CD4-positive, alpha-beta memory T cell (primary cell): ENCODE data around the gene DNAJA2. TPM values are rescaled to one million over a fixed set of nuclear protein-coding genes. Genes with fewer than 3 reads are reported as not detected.
"Not testable (repeated sequence)": the region's sequence is repeated elsewhere in the genome, so short reads cannot be mapped to it uniquely, and the experiment has no call there.

Experiments used
- CTCF ChIA-PET: fragments of 350-600 bp; sonication (Branson Sonifier 250); formaldehyde crosslinking; loops from one replicate; lab custom pipeline; 2021; ENCODE audit warnings: inconsistent platforms; ENCODE audit not compliant: partially characterized antibody; lab: Charles Lee
- POLR2A ChIA-PET: fragments of 350-600 bp; sonication (Branson Sonifier 250); formaldehyde crosslinking; loops from one replicate; lab custom pipeline; 2021; ENCODE audit not compliant: partially characterized antibody; lab: Charles Lee
- DNase-seq, 5 donors: peaks; one replicate each; pipeline versions ENCODE4 v3.0.0 to v3.0.0-alpha.2; 2020 to 2022; ENCODE audit warnings: mixed read lengths in 1 of 5
- H3K27ac ChIP-seq: one replicate; pipeline ENCODE4 v1.7.0; 2013; ENCODE audit warnings: low read depth, low read length
- H3K27me3 ChIP-seq: 2 replicates; pipeline ENCODE4 v1.7.0; 2013; ENCODE audit warnings: mild to moderate bottlenecking, low read length, moderate library complexity; ENCODE audit not compliant: insufficient read depth
- H3K36me3 ChIP-seq: 2 replicates; pipeline ENCODE4 v1.7.0; 2013; ENCODE audit warnings: mild to moderate bottlenecking, low read length, moderate library complexity; ENCODE audit not compliant: insufficient read depth
- H3K4me1 ChIP-seq: 2 replicates; pipeline ENCODE4 v1.7.0; 2013; ENCODE audit warnings: mild to moderate bottlenecking, low read length, moderate library complexity; ENCODE audit not compliant: insufficient read depth
- H3K4me3 ChIP-seq, 2 donors: one replicate each; pipeline ENCODE4 v1.7.0; 2013; ENCODE audit warnings: low read length in 2 of 2, mild to moderate bottlenecking in 1 of 2
- H3K9me3 ChIP-seq, 2 donors: one replicate each; pipeline ENCODE4 v1.7.0; 2013; ENCODE audit warnings: low read length in 2 of 2, control low read depth in 1 of 2; ENCODE audit not compliant: control insufficient read depth in 1 of 2
- H3K27ac Mint-ChIP-seq, 7 donors: one replicate each; pipeline ENCODE4 v1.8.0; 2020 to 2021; ENCODE audit warnings: mixed read lengths in 7 of 7, mild to moderate bottlenecking in 6 of 7, inconsistent platforms in 3 of 7, moderate library complexity in 3 of 7
- H3K27me3 Mint-ChIP-seq, 2 donors: one replicate each; pipeline ENCODE4 v1.8.0; 2020 to 2021; ENCODE audit warnings: mixed read lengths in 2 of 2
- H3K36me3 Mint-ChIP-seq, 2 donors: one replicate each; pipeline ENCODE4 v1.8.0; 2020 to 2021; ENCODE audit warnings: mixed read lengths in 2 of 2, inconsistent platforms in 1 of 2, mild to moderate bottlenecking in 1 of 2
- H3K4me1 Mint-ChIP-seq, 4 donors: one replicate each; pipeline ENCODE4 v1.8.0; 2020 to 2021; ENCODE audit warnings: mixed read lengths in 4 of 4, mild to moderate bottlenecking in 1 of 4
- H3K4me3 Mint-ChIP-seq, 8 donors: one replicate each; pipeline ENCODE4 v1.8.0; 2020 to 2021; ENCODE audit warnings: mixed read lengths in 8 of 8, mild to moderate bottlenecking in 7 of 8, moderate library complexity in 6 of 8, inconsistent platforms in 3 of 8
- H3K9me3 Mint-ChIP-seq, 8 donors: one replicate each; pipeline ENCODE4 v1.8.0; 2020 to 2021; ENCODE audit warnings: mixed read lengths in 8 of 8, mild to moderate bottlenecking in 5 of 8, inconsistent platforms in 3 of 8, moderate library complexity in 1 of 8
- intact Hi-C: fragments of 100-400 bp; cut with micrococcal nuclease; formaldehyde crosslinking; loops from one replicate; pipeline ENCODE4 v1.15.1; 2023
- polyA plus RNA-seq, 2 donors: library from polyadenylated mRNA; unstranded; fragments of 300-500 nt; fragmentation: Illumina TruSeq; gene quantifications; one replicate each; pipeline ENCODE4 v1.2.3, GENCODE V29; 2021
- total RNA-seq, 2 experiments: library from RNA; stranded (reverse); gene quantifications; one replicate each; pipeline ENCODE4 v1.2.3, GENCODE V29; 2021

DNAJA2 gene
- total and polyA plus RNA-seq, 4 experiments from 2014 or later = 73.2 to 95.6 (median 79.3) TPM

DNA sequence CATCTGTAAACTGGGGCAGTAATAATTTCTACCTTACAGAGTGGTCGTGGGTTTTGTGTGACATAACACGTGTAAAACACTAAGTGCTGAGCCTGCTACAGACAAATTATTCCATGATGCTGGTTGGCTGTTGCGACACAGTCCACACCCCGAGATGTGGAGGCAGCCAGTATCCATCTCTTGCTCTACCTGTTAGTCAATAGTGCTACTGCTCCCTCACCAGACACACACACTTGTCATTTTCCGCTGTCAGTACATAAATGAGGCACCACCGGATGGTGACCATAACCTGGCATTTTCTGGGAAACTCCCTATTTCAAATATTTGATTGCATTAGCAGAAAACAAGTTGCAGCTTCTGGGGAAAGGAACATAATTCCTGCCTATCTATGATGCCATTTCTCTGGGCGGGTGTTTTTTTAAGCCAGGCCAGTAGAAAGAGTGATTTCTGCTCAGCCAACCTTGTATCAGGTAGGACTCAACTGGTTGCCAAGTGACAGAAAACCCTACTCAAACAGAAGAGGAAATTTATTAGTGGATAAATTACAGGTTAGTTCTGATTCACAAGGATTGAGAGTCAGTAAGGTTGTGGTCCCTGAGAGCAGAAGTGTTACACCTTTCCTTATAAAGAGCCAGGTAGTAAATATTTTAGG is 24.1 kb downstream of the DNAJA2 start:
- POLR2A ChIA-PET = interaction anchor here (0.7 to 3.0 kb wide), 2 partner anchors 21 to 24 kb away, joined by 4 to 11 read pairs; partner anchors contain the start of gene DNAJA2
- no peaks in the 10 kb centered on the region for H3K36me3 Mint-ChIP-seq
- H3K9me3 ChIP-seq = no peaks in the 10 kb centered on the region
- no peak overlapping the region for H3K27ac ChIP-seq
- intact Hi-C loops = no loop called here
- H3K4me3 ChIP-seq = no peak overlapping the region
- H3K9me3 Mint-ChIP-seq = no peaks in the 10 kb centered on the region
- peak overlapping the region in 5 of 7 donors; percentile 35 to 75 (median 64) for H3K27ac Mint-ChIP-seq
- no peaks in the 10 kb centered on the region for H3K36me3 ChIP-seq
- CTCF ChIA-PET = interaction anchor here (0.8 to 1.4 kb wide), 3 partner anchors 69 to 1216 kb away, joined by 3 to 10 read pairs (median 3); no protein-coding TSS in a partner anchor
- peak overlapping the region in 1 of 8 donors; percentile 13 for H3K4me3 Mint-ChIP-seq
- H3K27me3 Mint-ChIP-seq = no peaks in the 10 kb centered on the region
- DNase-seq = peak in 3 of 5 donors; percentile 10 to 45 (median 19)
- no peaks in the 10 kb centered on the region for H3K27me3 ChIP-seq
- H3K4me1 ChIP-seq = peaks cover 9% of the 10 kb centered on the region
- H3K4me1 Mint-ChIP-seq = peaks cover 5 to 21% (median 11%) of the 10 kb centered on the region in 4 donors

DNA sequence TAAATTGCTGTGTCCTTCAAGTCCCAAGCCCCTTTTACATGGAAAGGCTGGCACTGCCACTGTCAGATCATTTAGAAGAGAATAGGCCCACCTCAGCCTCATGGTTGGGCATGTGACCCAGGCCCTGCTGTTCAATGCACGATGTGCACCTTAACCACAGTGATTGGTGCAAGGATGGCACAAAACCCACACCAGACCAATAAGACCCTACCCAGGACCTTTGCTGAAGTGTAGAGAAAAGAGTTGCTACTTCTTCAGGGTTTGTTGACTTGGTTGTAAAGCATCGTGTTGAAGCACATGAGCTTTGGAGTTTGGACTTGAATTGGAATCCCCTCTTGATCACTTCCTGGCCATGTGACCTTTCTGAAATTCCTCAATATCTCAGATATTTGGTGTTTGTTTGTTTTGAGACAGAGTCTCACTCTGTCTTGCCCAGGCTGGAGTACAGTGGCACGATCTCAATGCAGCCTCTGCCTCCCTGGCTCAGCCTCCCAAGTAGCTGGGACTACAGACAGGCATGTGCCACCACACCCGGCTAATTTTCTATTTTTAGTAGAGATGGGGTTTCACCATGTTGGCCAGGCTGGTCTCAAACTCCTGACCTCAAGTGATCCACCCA is 24.8 kb downstream of the DNAJA2 start:
- peaks cover 9% of the 10 kb centered on the region for H3K4me1 ChIP-seq
- Mint-ChIP-seq H3K9me3 (peaks cover 0 to under 1% (median 0%) of the 10 kb centered on the region in 8 donors), H3K27me3 (no peaks in the 10 kb centered on the region), H3K4me1 (peaks cover 5 to 21% (median 11%) of the 10 kb centered on the region in 4 donors), H3K36me3 (no peaks in the 10 kb centered on the region), H3K4me3 (peak overlapping the region in 2 of 8 donors; percentile 4 to 46), H3K27ac (peak overlapping the region in 5 of 7 donors; percentile 32 to 64 (median 42))
- no peak overlapping the region for H3K27ac ChIP-seq
- no peak for DNase-seq
- H3K36me3 ChIP-seq = no peaks in the 10 kb centered on the region
- H3K9me3 ChIP-seq = no peaks in the 10 kb centered on the region
- CTCF ChIA-PET = interaction anchor here (0.8 to 2.2 kb wide), 7 partner anchors 22 to 1216 kb away, joined by 3 to 10 read pairs (median 5); partner anchors contain the start of genes ABCC12 and NETO2
- H3K27me3 ChIP-seq = no peaks in the 10 kb centered on the region
- H3K4me3 ChIP-seq = no peak overlapping the region
- intact Hi-C loops = loop anchor here (1.0 kb wide), 4 partner anchors 70 to 1217 kb away; no protein-coding TSS in a partner anchor
- POLR2A ChIA-PET = interaction anchor here (0.7 to 3.0 kb wide), 3 partner anchors 14 to 25 kb away, joined by 3 to 11 read pairs (median 4); partner anchors contain the start of gene DNAJA2

DNA sequence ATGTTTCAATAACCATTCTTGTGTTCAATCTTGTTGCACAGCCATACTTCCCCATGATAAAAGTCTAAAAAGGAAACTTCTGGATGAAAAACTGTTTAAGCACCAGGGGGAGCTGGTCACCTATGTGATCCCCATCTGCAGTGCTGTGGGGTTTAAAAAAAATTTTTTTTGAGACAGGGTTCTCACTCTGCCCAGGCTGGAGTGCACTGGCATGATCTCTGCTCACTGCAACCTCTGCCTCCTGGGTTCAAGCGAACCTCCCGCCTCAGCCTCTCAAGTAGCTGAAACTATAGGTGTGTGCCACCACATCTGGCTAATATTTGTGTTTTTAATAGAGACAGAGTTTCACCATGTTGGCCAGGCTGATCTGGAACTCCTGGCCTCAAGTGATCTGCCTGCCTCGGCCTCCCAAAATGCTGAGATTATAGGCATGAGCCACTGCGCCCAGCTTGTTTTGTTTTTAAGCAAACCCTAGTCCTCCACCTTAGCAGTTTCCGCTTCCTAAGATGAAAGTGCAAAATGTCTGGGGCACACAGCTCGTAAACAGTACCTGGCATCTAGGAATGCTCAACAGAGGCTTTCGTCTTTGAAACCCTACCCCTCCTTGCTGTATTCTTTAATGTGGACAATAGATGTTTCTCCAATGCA is 25.4 kb downstream of the DNAJA2 start:
- peak in 4 of 5 donors; percentile 47 to 54 (median 50) for DNase-seq
- Histone ChIP-seq H3K27me3 (no peaks in the 10 kb centered on the region), H3K36me3 (no peaks in the 10 kb centered on the region), H3K27ac (no peak overlapping the region), H3K9me3 (no peaks in the 10 kb centered on the region), H3K4me3 (no peak overlapping the region), H3K4me1 (peaks cover 15% of the 10 kb centered on the region)
- peaks cover 0 to 1% (median 0%) of the 10 kb centered on the region in 8 donors for H3K9me3 Mint-ChIP-seq
- peak overlapping the region in 6 of 7 donors; percentile 29 to 68 (median 52) for H3K27ac Mint-ChIP-seq
- H3K36me3 Mint-ChIP-seq = no peaks in the 10 kb centered on the region
- ChIA-PET POLR2A (interaction anchor here (0.7 to 3.0 kb wide), 6 partner anchors 15 to 196 kb away, joined by 3 to 11 read pairs (median 3); partner anchors contain the start of genes DNAJA2 and NETO2), CTCF (interaction anchor here (0.8 to 2.2 kb wide), 9 partner anchors 22 to 1217 kb away, joined by 3 to 10 read pairs (median 5); partner anchors contain the start of genes ABCC12 and NETO2)
- H3K4me1 Mint-ChIP-seq = peaks cover 8 to 27% (median 15%) of the 10 kb centered on the region in 4 donors
- intact Hi-C loops = loop anchor here (1.0 kb wide), 4 partner anchors 70 to 1217 kb away; no protein-coding TSS in a partner anchor
- H3K4me3 Mint-ChIP-seq = peak overlapping the region in 2 of 8 donors; percentile 4 to 46
- no peaks in the 10 kb centered on the region for H3K27me3 Mint-ChIP-seq

DNA sequence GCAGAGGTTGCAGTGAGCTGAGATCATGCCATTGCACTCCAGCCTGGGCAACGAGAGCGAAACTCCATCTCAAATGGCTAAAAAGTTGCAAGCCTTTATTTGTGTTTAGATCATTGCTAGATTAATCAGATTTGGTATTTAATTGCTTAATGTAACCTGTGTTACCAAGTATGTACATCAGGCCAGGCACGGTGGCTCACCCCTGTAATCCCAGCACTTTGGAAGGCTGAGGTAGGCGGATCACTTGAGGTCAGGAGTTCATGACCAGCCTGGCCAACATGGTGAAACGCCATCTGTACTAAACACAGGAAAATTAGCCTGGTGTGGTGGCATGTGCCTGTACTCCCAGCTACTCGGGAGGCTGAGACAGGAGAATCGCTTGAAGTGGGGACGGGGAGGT is 28.8 kb downstream of the DNAJA2 start:
- intact Hi-C loops, H3K36me3 Mint-ChIP-seq, H3K4me3 ChIP-seq, POLR2A ChIA-PET, H3K9me3 Mint-ChIP-seq, H3K27ac Mint-ChIP-seq, H3K36me3 ChIP-seq, H3K4me3 Mint-ChIP-seq, H3K27ac ChIP-seq, DNase-seq, H3K27me3 ChIP-seq, H3K27me3 Mint-ChIP-seq, H3K9me3 ChIP-seq: not testable (repeated sequence)
- peaks cover 17% of the 10 kb centered on the region for H3K4me1 ChIP-seq
- H3K4me1 Mint-ChIP-seq = peaks cover 10 to 35% (median 20%) of the 10 kb centered on the region in 4 donors
- CTCF ChIA-PET = interaction anchor here (2.0 kb wide), 1 partner anchor 1221 kb away, joined by 5 read pairs; no protein-coding TSS in a partner anchor

DNA sequence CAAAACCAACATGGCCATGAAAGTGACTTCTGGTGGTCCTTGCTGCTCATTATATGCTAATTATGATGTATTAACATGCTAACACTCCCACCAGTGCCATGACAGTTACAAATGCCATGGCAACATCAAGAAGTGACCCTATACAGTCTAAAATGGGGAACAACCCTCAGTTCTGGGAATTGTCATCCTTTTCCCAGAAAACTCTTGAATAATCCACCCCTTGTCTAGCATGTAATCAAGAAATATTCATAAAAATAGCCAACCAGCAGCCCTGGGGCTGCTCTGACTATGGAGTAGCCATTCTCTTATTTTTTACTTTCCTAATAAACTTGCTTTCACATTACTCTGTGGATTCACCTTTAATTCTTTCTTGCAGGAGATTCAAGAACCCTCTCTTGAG is 35.9 kb downstream of the DNAJA2 start:
- Mint-ChIP-seq H3K27me3 (no peaks in the 10 kb centered on the region), H3K27ac (no peak overlapping the region), H3K9me3 (no peaks in the 10 kb centered on the region), H3K4me3 (no peak overlapping the region), H3K4me1 (peaks cover 1 to 4% (median 2%) of the 10 kb centered on the region in 4 donors), H3K36me3 (no peaks in the 10 kb centered on the region)
- Histone ChIP-seq H3K9me3 (no peaks in the 10 kb centered on the region), H3K36me3 (no peaks in the 10 kb centered on the region), H3K27ac (no peak overlapping the region), H3K4me1 (no peaks in the 10 kb centered on the region), H3K27me3 (no peaks in the 10 kb centered on the region), H3K4me3 (no peak overlapping the region)
- intact Hi-C loops = no loop called here
- no peak for DNase-seq
- POLR2A ChIA-PET = no interaction called here
- CTCF ChIA-PET = no interaction called here

DNA sequence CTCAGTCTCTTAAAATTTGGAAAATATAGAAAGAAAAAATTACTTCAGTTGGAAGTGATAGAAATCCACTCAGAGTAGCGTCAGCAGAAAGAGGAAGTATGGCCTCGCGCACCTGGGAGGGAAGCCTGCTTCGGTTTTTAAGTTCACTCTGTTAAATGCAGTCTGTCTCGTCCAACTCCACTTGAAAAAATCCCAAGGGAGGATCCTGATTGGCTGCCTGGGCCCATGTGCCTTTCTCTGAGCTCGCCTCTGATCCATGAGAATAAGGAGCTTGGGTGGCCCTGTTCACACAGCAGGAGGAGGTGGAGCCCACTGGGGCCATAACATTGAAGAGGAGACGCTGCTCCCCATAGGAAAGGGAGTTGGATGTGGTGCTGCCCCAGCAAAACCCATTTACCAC is 40.7 kb downstream of the DNAJA2 start:
- no peaks in the 10 kb centered on the region for H3K9me3 Mint-ChIP-seq

More for the DNA sequence above, 40.7 kb downstream of the DNAJA2 start:
- no peak overlapping the region for H3K4me3 Mint-ChIP-seq
- H3K27ac Mint-ChIP-seq = no peak overlapping the region
- intact Hi-C loops = no loop called here
- Histone ChIP-seq H3K27ac (no peak overlapping the region), H3K4me3 (no peak overlapping the region), H3K36me3 (no peaks in the 10 kb centered on the region), H3K27me3 (no peaks in the 10 kb centered on the region), H3K4me1 (peaks cover 6% of the 10 kb centered on the region), H3K9me3 (no peaks in the 10 kb centered on the region)
- DNase-seq = no peak
- no peaks in the 10 kb centered on the region for H3K27me3 Mint-ChIP-seq
- ChIA-PET POLR2A (no interaction called here), CTCF (interaction anchor here (0.9 kb wide), 1 partner anchor 8 kb away, joined by 3 read pairs; no protein-coding TSS in a partner anchor)
- H3K4me1 Mint-ChIP-seq = peaks cover 0 to 5% (median 3%) of the 10 kb centered on the region in 4 donors
- H3K36me3 Mint-ChIP-seq = no peaks in the 10 kb centered on the region
